Skeletal muscle cell (primary cell): ENCODE measurements around the gene LBR.

Experiments
- DNase-seq: peaks from one replicate; pipeline ENCODE4 v3.0.0-alpha.2; 2010; ENCODE audit warnings: low read depth
- H3K4me3 ChIP-seq: 2 replicates; pipeline ENCODE4 v1.5.1; 2011; ENCODE audit warnings: low read depth, mild to moderate bottlenecking, control low read depth, low read length, moderate library complexity

Gene LBR

GRCh38 chr1:225428068-225428880, 436 bp upstream of the LBR start:
- DNase-seq: peak; percentile 69
- peak overlapping the region; percentile 83 for H3K4me3 ChIP-seq

GRCh38 chr1:225426395-225427234, 1.2 kb downstream of the LBR start:
- DNase-seq: no peak
- peak overlapping the region; percentile 83 for H3K4me3 ChIP-seq

GRCh38 chr1:225425201-225425786, 2.5 kb downstream of the LBR start:
- no peak for DNase-seq
- peak overlapping the region; percentile 83 for H3K4me3 ChIP-seq

- no peak for DNase-seq
- no peak overlapping the region for H3K4me3 ChIP-seq
Measured at GRCh38 chr1:225424562-225425200, 3.2 kb downstream of the LBR start.

- H3K4me3 ChIP-seq: no peak overlapping the region
- DNase-seq: no peak
Measured at GRCh38 chr1:225423518-225423855, 4.4 kb downstream of the LBR start.

GRCh38 chr1:225422795-225423517, 4.9 kb downstream of the LBR start:
- DNase-seq: no peak
- no peak overlapping the region for H3K4me3 ChIP-seq

GRCh38 chr1:225422031-225422605, 5.7 kb downstream of the LBR start:
- no peak overlapping the region for H3K4me3 ChIP-seq
- no peak for DNase-seq

- no peak for DNase-seq
- H3K4me3 ChIP-seq: no peak overlapping the region
Measured at GRCh38 chr1:225418598-225418997, 9.2 kb downstream of the LBR start.

- DNase-seq: no peak
- no peak overlapping the region for H3K4me3 ChIP-seq
Measured at GRCh38 chr1:225418059-225418458, 9.8 kb downstream of the LBR start.

GRCh38 chr1:225415967-225416745, 11.7 kb downstream of the LBR start:
- DNase-seq: no peak
- no peak overlapping the region for H3K4me3 ChIP-seq

- DNase-seq: no peak
- H3K4me3 ChIP-seq: no peak overlapping the region
Measured at GRCh38 chr1:225415307-225415706, 12.5 kb downstream of the LBR start.

- no peak for DNase-seq
- H3K4me3 ChIP-seq: no peak overlapping the region
Measured at GRCh38 chr1:225413708-225414375, 14.0 kb downstream of the LBR start.

GRCh38 chr1:225412803-225413351, 15.0 kb downstream of the LBR start:
- no peak overlapping the region for H3K4me3 ChIP-seq
- no peak for DNase-seq

- no peak for DNase-seq
- no peak overlapping the region for H3K4me3 ChIP-seq
Measured at GRCh38 chr1:225412321-225412720, 15.5 kb downstream of the LBR start.

- H3K4me3 ChIP-seq: no peak overlapping the region
- no peak for DNase-seq
Measured at GRCh38 chr1:225410036-225410435, 17.8 kb downstream of the LBR start.

- DNase-seq: no peak
- no peak overlapping the region for H3K4me3 ChIP-seq
Measured at GRCh38 chr1:225409051-225409450, 18.8 kb downstream of the LBR start.

- H3K4me3 ChIP-seq: no peak overlapping the region
- no peak for DNase-seq
Measured at GRCh38 chr1:225408249-225408648, 19.6 kb downstream of the LBR start.
